ENCODE results near the gene NELFE.

DNA sequence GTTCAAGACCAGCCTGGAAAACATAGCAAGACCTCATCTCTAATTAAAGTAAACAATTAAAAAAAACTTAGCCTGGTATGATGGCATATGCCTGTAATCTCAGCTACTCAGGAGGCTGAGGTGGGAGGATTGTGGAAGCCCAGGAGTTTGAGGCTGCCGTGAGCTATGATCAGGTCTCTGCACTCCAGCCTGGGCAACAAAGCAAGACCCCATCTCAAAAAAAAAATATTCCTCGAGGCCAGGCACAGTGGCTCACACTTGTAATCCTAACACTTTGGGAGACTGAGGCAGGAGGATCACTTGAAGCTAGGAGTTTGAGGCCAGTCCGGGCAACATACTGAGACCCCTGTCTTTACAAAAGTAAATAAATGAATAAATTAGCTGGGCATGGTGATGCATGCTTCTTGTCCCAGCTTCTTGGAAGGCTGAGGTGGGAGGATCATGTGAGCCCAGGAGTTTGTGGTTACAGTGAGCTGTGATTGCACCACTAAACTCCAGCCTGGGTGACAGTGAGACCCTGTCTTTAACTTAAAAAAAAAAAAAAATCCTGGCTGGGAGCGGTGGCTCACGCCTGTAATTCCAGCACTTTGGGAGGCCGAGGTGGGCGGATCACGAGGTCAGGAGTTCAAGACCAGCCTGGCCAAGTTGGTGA is 40.6 kb downstream of the NELFE start:
- TF ChIP-seq, protein P1, sequence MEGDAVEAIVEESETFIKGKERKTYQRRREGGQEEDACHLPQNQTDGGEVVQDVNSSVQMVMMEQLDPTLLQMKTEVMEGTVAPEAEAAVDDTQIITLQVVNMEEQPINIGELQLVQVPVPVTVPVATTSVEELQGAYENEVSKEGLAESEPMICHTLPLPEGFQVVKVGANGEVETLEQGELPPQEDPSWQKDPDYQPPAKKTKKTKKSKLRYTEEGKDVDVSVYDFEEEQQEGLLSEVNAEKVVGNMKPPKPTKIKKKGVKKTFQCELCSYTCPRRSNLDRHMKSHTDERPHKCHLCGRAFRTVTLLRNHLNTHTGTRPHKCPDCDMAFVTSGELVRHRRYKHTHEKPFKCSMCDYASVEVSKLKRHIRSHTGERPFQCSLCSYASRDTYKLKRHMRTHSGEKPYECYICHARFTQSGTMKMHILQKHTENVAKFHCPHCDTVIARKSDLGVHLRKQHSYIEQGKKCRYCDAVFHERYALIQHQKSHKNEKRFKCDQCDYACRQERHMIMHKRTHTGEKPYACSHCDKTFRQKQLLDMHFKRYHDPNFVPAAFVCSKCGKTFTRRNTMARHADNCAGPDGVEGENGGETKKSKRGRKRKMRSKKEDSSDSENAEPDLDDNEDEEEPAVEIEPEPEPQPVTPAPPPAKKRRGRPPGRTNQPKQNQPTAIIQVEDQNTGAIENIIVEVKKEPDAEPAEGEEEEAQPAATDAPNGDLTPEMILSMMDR (IDR thresholded peaks at IDR 0.05; ENCODE audit: insufficient read depth, low read depth, low read length): no peak
- TF ChIP-seq EZH2 (IDR thresholded peaks at IDR 0.05; ENCODE audit: insufficient read depth, low read length): no peak

Data from astrocyte (in vitro differentiated cells and primary cell).